T47D (cell line): Measurements from ENCODE around the gene XAGE2.
"Not testable (repeated sequence)": the region's sequence is repeated elsewhere in the genome, so short reads cannot be mapped to it uniquely, and the experiment has no call there.

ENCODE experiments used
- DNase-seq, 2 experiments: peaks; one replicate each; pipeline versions ENCODE4 v3.0.0 to v3.0.0-alpha.2; 2011 to 2012; ENCODE audit warnings: low read depth in 1 of 2, low spot score in 1 of 2
- JUND ChIP-seq: IDR thresholded peaks from 2 replicates; pipeline ENCODE4 v1.6.1; 2012; ENCODE audit warnings: low read depth
- in situ Hi-C: cut with HindIII; loops from 2 replicates; pipeline ENCODE4 v1.10.0; 2016; ENCODE audit warnings: low sequenced_read_pairs, low pct_unique_long_range_greater_than_20kb

XAGE2 gene, protein sequence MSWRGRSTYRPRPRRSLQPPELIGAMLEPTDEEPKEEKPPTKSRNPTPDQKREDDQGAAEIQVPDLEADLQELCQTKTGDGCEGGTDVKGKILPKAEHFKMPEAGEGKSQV

DNA sequence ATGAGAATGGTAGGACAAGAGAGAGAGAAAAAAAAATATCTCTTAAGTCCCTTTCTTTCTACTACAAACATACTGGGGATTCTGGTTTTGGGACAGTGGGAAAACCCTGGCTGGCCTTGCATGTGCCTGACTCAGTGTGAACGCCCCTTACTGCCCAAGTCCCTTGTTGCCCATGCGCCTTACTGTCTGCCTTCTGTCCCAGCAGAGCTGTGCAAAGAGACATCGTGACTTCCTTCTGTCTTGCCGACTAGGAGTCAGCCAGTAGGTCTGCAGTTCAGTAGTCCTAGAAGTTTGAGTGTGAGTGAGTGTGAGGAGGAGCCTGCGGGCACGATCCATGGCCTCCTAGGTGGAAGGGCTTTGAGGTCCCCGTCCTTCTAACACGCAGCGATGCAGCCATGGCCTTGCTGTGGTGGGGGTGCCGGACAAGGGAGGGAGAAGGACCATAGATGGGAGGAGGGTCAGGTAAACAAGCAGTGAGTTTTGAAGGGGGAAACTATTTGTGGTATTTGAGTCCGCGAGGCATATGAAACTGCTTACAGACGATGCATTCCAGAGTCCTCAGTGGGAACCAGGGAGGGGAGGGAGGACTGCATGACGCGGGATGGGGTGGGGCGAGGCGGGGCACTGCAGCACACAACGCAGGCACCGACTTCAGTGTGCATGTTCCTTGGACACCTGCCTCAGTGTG lies at the start of gene XAGE2:
Gene XAGE2 (plus strand): TSS at position 654 of the 688 bp plus-strand sequence. CDS start 994 bp downstream, outside the sequence.
- in situ Hi-C loops, result no loop called here
- TF ChIP-seq JUND, result no peak
- peak in 1 of 2 experiments; percentile 62 for DNase-seq

DNA sequence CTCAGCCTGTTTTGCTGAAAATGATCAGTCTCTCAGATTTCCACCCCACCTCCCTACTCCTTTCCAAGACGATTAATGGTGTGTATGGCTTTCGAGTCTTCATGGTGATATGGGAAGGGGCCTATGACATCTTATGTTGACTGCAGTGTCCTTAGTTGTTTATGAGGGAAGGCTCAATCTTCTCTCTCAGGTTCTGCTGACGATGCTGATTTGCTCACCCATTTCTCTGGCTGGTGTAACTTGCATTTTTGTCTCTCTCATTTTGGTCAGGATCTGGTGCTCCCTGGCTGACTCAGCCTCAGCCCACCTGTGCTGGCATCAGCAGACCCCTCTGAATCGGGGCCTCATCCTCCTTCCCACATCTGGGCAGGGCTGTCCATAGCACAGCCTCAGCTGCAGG lies 31.4 kb upstream of the XAGE2 start:
- no peak for DNase-seq
- in situ Hi-C loops, result no loop called here
- TF ChIP-seq JUND, result no peak

DNA sequence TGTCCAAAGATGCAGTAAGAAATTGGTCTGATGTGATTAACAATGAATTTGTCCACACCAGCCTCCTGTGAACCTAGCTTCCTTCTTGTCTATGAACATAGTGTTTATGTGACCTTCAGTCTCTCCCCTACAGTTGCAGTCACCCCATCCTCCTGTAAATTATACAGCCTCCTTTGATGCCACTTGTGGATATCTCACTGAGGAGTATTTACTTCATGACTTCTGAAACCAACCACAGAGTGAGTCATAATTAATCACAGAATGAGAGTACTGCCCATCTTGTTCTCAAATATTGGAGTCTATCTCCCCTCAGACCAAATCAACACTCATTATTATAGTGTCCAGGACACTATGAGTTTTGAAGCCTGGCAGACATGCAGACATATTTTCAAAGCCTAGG lies 27.3 kb upstream of the XAGE2 start:
- no peak for TF ChIP-seq JUND
- in situ Hi-C loops, result no loop called here
- no peak for DNase-seq

DNA sequence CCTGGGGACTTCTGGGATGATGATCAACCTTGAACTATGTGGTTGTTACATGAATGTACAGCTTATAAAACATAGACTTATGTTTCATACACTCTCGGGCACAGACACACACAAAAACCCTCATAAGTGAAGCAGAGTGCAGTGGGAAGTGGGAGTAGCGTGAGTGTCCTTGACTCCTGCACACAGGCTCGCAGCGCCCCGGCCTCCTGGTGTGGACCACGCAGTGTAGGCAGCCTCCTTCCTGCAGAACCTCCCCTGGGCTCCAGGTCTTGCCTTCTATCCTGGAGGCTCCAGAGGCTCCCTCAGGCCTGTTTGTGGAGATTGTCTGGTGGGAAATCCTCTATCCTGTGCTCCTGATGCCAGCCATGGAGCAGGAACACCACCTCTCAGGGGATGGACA lies 25.7 kb upstream of the XAGE2 start:
- in situ Hi-C loops, DNase-seq: not testable (repeated sequence)

DNA sequence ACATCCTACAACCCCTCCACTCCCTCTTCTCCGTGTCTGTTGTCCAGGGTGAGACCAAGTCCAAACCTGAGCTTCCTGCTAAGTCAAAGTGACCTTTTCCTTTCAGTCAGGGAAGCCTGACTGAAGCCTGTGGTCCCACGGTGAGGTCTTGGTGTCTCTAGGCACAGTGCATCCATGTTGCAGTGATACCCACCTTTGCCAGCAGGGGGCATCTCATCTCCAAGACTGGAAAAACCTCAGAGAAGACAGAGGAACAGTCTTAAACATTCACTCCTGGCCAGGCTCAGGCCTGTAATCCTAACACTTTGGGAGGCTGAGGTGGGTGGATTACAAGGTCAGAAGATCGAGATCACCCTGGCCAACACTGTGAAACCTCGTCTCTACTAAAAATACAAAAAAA lies 23.4 kb upstream of the XAGE2 start:
- peak in 1 of 2 experiments; percentile 67 for DNase-seq
- in situ Hi-C loops, result not testable (repeated sequence)

DNA sequence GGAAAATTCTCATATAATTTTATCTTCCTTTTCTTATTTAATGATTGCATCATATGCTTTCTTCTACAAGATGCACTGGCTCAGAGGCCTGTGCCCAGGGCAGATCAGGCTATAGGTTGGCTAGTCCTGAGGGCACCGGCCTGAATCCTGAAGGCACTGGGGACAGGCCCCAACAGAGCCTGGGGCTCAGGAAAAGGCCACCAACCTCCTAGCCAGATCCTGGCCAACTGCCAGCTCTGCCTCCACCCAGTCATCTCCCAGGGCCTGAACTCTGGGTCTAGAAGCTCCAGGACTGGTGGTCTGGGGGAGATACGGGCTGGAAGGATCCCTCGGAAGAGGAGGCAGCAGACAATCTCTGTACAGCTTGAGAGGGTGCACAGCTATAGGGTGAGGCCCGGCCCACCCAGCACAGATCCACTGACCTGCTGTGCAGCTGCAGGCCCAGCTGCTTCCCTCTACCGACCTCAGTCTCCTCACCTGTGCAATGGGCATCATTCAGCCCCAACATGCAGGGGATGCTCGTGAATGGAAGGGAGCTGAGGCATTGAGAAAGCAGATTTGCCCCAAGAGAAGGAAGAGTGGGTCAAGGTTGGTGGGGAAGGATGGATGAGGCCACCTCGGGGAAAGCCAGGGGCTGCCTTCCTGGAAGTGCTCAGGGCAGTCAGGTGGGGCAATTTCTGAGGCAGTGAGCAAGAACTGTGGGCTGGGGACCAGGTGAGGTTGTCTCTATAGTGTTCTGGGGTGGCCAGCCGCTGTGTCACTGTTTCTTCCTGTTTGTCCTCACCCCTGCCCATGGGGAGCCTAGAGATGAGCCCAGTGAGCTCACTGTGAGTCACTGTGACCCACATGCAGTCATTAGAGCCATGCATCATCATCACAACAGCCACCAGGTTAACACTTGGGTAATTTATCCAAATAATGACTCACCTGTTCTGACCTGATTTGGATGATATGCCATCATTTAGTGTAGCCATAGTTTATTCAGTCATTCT lies 22.4 kb upstream of the XAGE2 start:
- in situ Hi-C loops, result no loop called here
- no peak for TF ChIP-seq JUND
- DNase-seq, result no peak

DNA sequence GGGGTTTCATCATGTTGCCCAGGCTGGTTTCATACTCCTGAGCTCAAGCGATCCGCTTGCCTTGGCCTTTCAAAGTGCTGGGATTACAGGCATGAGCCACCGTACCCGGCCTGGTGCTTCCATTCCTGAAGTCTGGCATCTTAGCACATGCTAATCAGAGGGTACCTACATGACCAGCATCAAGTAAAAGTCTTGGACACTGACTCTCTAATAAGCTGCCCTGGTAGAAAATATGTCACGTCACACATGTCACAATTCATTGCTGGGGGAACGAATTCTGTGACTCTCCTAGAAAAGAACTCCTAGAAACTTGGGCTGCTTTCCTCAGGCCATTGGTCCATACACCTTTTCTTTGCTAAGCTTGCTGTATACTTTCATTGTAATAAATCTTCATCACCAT lies 19.1 kb upstream of the XAGE2 start:
- DNase-seq, result no peak
- TF ChIP-seq JUND, result no peak
- in situ Hi-C loops, result no loop called here

DNA sequence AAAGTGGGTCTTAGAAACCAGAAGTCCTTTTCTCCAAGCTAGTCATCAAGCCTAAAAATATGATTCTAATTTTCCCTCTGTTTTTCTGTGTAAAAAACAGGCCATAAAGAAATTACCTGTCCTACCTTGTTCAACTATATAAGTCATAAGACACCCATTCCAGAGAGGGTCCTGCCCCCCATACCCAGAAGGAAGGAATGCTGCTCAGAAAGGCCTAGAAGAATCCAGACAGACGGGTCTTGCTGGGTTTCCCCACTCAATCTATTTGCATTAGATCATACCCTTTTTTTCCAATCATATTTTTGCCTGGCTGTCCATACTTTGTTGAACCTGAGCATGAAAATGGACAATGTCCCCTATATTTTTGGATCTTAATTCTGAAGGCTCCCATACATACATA lies 16.3 kb upstream of the XAGE2 start:
- TF ChIP-seq JUND, result no peak
- in situ Hi-C loops, result no loop called here
- DNase-seq, result peak in 1 of 2 experiments; percentile 10

DNA sequence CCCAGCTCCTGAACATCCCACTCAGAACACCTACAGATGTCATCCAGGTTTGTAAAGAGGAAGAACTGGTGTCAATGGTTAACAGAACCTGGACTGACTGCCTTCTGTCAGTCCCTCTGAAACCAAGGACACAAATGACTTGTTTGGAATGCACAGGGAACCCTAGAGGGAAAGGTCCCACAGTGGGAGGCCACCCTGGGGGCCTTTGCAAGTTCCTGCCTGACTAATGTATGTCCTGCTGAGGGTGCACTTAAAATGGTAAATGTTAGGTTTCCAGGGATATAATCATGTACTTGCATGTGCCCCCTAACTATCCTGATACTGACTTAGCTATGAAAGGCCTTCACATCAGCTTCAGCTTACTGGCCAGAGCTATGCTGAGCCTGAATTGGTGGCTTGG lies 15.0 kb upstream of the XAGE2 start:
- in situ Hi-C loops, result no loop called here
- no peak for DNase-seq
- TF ChIP-seq JUND, result no peak

DNA sequence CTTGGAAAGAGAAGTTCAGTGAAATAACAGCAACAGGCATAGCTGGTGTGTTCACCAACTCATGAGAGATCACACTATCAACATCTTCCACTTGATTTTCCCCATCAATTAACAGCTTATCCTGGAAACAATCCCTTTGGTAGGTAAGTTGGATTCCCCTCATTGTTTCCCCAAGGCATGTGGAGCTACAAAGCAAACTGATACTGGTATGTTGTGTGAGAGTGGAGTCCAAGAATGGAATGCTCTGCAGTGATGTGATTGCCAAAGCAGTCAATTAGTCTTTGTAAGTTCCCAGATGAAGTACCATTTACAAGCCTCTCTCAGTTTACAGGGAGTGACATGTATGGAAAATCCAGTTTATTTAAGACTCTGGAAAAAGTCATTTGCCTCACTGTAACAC lies 13.7 kb upstream of the XAGE2 start:
- TF ChIP-seq JUND, result no peak
- no peak for DNase-seq
- in situ Hi-C loops, result no loop called here

DNA sequence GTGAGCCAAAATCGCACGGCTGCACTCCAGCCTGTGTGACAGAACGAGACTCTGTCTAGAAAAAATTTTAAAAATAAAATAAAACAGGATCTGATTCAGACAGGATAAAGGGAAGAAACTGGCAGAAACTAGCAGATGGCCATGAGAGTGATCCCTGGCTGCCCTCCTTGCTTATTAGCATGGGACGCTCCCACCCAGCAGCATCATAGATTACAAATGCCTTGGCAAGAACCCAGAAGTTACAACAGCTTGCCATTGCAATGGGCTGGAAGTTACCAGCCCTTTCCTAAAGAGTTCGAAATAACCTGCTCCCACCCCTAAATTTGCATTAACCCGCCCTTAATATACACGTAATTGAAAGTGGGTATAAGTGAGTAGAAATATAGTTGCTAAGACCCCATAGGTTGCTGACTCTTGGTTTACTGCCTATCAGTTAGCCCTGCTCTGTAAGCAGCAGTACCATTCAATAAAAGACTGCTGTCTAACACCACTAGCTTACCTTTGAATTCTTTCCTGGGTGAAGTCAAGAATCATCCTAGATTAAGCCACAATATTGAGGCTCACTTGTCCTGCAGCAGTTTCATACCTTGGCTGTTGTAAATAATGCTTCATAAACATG lies 9.1 kb upstream of the XAGE2 start:
- in situ Hi-C loops, result no loop called here
- DNase-seq, result no peak
- no peak for TF ChIP-seq JUND

DNA sequence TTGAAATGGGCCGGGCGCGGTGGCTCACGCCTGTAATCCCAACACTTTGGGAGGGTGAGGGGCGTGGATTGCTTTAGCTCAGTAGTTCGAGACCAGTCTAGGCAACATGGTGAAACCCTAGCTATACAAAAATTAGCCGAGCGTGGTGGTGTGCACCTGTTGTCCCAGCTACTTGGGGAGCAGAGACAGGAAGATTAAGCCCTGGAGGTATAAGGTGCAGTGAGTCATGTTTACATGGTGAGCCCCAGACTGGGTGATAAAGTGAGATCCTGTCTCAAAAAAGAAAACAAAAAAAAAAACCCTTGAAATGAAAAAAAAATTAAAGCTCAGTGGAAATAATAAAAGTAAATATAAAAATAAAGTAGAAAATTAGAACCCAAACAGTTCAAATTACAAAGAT lies 6.9 kb upstream of the XAGE2 start:
- TF ChIP-seq JUND, result no peak
- in situ Hi-C loops, result no loop called here
- no peak for DNase-seq

DNA sequence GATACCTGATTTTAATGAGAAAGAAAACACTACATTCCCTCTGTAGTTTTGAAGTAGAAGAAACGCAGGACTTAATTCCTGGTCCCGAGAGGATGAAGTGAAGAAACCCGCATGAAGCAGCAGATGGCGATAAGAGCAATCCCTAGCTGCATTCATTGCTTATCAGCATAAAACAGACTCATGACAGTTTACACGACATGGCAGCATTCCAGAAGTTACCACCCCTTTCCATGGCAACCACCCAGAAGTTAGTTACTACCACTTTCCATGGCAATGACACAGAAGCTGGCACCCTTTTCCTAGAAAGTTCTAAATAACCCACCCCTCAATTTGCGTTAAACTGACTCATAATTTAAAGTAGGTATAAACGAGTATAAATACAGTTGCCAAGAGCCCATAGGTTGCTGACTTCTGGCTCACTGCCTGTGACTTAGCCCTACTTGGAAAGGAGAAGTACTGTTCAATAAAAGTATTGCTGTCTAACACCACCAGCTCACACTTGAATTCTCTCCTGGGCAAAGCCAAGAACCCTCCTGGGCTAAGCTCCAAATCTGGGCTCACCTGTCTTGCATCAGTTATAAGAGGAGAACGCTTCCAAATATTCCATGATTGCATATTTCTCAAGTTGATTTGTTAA lies 5.5 kb upstream of the XAGE2 start:
- no peak for TF ChIP-seq JUND
- no peak for DNase-seq
- in situ Hi-C loops, result no loop called here
